Measurements from ENCODE around the gene CLBA1.
"Not testable (repeated sequence)": the region's sequence is repeated elsewhere in the genome, so short reads cannot be mapped to it uniquely, and the experiment has no call there.

DNA sequence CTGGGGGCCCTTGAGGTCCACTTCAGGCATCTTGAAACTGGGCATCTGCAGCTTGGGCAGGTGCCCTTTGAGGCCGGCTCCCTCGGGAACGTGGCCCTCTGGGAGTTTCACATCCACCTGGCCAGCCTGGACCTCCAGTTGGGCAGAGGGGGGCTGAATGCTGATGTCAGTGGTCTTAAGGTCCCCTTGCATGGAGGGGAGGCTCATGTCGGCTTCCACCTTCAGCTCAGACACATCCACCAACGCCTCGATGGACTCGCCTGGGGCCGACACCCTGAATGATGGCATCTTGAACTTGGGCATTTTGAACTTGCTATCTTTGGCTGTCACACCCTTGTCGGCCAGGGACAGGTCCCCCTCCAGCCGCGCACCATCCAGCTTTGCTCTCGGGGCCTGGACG, 38.4 kb upstream of the CLBA1 start:
- TF ChIP-seq, protein P1, sequence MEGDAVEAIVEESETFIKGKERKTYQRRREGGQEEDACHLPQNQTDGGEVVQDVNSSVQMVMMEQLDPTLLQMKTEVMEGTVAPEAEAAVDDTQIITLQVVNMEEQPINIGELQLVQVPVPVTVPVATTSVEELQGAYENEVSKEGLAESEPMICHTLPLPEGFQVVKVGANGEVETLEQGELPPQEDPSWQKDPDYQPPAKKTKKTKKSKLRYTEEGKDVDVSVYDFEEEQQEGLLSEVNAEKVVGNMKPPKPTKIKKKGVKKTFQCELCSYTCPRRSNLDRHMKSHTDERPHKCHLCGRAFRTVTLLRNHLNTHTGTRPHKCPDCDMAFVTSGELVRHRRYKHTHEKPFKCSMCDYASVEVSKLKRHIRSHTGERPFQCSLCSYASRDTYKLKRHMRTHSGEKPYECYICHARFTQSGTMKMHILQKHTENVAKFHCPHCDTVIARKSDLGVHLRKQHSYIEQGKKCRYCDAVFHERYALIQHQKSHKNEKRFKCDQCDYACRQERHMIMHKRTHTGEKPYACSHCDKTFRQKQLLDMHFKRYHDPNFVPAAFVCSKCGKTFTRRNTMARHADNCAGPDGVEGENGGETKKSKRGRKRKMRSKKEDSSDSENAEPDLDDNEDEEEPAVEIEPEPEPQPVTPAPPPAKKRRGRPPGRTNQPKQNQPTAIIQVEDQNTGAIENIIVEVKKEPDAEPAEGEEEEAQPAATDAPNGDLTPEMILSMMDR (IDR thresholded peaks at IDR 0.05): not testable (repeated sequence)
- TF ChIP-seq EZH2 (IDR thresholded peaks at IDR 0.05; ENCODE audit: borderline replicate concordance, insufficient read depth, low read depth, low read length, poor library complexity, severe bottlenecking): not testable (repeated sequence)

All from B cell (primary cell).